IPS-NIHi7 (cell line): ENCODE results near the gene FBXL14.

ENCODE experiments used
- DNase-seq: peaks from one replicate; pipeline ENCODE4 v3.0.0; 2012; ENCODE audit warnings: mixed read lengths; ENCODE audit errors: extremely low spot score

FBXL14 gene

DNA sequence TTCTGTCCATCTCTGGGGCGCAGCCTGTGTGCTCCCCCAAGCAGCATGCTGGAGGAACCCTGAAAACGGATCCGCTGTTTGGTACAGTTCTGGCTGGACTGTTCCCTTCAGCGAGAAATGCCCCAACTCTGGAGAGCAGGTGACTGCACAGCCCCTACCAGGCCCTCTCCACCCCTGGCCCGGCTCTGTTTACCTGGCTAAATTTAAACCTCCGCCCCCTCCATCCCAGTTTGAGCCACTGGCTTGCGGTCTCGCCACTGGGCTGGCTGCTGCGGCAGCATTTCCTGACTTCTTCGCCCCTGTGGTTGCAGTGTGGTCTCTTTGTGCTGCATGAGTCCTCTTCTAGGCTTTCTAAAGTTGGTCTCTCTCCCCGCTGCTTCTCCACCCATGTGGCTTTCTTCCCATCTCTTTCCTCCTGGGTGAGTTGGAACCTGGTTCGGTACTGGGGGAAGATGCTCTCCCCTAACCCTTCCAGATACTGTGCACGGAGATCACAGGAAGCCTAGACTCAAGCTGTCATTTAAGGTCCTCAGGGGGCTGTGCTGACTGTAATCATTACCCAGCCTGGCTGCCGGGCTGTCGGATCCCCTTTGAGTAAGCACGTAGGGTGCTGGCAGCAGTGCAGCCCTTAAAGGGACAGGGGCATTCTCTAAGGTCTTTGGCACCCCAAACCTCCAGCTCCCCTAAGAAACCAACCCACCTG lies 60.6 kb downstream of the FBXL14 start:
- DNase-seq: no peak

DNA sequence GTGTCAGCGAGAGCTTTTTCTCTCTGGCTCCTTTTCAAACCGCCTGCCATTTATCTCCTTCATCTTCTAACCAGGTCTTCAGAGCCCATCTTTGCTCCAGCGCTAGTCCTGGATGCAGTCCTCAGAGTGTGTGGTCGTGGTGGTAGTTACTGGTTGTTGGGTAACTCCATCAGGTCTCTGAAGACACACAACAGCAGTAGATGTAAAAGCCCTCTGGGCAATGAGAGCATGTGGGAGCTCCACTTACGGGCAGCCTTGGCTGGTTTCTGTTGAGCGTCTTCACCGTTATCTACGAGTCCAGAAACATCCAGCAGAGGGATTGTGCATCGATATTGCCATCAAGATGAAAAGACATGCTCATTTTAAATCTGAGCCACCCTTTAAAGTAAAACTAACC lies 61.2 kb downstream of the FBXL14 start:
- DNase-seq: no peak

DNA sequence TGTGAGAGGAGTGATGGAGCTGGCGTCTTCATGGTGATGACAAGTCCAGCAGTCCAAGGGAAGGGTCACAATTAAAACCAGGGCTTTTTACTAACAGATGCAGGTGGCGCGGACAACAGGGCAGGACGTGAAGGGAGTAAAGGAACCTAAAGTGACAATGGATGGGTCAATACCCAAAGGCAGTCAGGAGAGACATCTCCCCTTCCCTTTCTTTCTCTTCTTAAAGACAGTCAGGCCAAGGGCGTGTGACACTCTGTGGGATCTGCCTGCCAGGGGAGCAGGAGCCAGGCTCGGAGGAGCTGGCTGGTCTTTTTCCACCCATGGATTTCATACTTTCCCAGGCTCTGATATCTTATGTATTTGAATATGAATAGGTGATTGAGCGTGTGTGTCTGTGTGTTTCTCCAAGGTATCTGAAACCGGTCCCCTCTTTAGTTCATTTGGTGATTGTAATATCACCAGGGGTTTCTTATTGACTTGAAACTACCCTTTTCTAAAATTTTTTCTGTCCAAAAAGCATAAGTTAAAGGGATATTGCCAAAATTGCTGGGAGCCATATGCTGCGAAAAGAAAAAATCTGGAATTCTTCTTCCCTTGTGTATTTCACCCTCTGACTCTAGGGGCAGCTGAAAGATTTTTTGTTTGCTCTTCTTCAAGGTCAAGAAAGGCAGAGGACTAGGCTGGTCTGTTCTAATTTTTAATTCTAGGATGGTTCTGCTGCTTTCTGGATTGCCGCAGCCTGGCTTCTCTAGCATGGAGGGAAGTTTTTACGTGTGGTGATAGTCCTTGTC lies 61.8 kb downstream of the FBXL14 start:
- no peak for DNase-seq

DNA sequence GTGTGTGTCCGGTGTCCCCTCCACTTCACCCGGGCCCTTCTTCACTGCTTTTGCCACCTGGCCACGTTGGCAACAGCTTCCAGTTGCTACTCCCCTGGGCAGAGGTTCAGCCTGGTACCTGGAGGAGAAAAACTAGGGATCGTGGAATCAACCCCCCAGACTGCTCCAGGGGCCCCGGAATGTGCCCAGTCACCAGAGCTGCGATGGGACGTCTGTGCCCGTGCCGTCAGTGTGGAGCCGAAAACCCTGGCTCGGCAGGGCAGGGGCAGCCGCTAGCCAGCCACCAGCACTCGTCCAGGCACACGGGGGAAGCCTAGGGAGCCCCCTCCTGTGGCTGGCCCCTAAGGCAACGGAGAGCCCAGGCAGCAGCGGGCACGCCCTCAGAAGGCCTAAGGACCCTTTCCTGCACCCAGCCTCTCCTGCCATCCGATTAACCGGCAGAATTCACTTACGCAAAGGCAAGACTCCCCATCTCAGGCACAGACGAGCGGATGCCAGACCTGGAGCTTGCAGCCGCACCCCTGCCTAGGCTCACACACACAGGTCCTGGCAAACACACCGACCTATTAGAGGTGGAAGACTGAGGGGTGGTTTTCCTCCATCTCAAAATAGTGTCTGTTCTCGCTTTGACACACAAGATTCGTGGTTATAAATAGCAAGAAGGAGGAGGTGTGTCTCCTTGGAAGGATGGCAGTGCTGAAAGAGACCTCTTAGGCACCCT lies 62.6 kb downstream of the FBXL14 start:
- DNase-seq: no peak

DNA sequence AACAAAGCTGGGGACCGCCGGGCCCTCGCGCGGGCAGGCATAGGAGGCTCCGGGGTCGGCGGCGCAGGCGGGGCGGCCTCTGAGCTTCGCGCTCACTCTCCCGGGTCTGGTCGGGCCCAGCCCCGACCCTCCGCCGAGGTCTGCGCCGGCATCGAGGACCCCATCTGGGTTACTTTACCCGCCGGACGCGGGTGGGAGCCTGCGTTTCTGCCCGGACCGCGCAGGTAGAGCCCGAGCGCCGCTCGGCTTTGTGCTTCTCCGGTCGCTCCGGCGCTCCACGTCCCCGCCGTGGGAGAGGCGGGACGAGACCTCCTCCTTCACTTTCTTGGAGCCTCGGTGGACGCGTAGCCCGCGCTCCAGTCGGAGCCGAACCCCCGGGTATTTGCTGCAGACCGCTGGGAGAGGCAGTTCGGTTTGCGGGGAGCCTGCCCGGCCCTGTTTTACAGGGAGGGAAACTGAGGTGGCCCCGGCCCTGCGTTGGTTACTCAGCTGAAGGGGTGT lies 63.2 kb downstream of the FBXL14 start:
- DNase-seq: peak; percentile 48

DNA sequence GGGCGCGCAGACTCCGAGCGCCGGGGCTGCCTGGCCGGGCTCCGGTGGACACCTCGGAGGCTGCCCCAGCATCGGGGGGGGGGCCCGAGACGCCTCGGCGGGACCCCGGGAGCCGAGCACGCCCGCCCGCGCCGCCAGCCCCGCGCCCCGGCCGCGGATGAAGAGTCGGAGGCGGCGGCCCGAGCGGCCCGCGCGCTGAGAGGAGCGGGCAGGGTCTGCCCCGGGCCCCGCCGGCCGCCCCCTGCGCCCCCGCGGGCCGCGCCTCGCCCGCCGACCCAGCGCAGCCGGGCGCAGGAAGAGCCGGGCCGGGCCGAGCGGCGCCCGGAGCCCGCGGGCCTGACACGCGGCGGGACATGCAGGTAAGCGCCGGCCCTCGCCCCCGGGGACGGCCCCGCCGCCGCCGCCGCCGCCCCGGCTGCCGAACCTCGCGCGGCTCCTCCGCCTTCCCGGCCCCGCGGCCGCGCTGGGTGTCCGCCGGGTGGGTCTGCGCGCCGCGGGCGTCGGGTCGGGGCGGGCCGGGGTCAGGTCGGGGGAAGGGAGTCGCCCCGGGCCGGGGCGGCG lies 63.7 kb downstream of the FBXL14 start:
- DNase-seq: peak; percentile 38

DNA sequence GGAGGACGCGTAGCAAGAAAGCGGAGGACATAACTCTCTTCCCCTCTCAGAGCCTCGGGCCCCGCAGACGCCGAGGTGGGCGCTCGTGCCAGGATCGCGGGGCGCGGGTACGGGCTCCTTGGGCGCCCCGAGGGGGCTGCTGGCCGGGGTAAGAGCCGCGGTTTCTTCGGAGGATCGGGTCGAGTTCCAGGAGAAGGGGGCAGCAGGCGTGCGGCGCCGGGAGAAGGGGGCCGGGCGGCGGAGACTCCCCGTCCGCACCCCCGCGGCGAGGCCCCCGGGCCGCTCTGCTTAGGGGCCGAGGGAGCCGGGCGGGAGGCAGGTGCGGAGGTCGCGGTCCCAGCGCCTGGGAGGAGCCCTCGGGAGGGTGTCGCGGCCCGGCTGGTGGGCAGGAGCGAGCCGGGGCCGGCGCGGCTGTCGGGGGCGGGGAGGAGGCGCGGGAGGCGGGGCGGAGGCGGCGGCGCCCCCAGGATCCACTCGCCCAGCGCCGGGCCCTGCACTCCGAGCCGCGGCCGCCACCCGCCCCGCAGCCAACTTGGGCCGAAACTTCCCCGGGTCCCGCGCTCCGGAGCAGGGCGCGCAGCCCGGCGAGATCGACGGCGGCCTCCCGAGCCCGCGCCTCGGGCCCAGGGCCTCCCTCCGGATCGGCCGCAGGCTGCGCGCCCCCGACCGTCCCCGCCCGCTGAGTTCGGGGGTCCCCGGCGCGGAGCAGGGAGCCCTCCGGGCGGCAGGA lies 64.4 kb downstream of the FBXL14 start:
- DNase-seq: peak; percentile 51

DNA sequence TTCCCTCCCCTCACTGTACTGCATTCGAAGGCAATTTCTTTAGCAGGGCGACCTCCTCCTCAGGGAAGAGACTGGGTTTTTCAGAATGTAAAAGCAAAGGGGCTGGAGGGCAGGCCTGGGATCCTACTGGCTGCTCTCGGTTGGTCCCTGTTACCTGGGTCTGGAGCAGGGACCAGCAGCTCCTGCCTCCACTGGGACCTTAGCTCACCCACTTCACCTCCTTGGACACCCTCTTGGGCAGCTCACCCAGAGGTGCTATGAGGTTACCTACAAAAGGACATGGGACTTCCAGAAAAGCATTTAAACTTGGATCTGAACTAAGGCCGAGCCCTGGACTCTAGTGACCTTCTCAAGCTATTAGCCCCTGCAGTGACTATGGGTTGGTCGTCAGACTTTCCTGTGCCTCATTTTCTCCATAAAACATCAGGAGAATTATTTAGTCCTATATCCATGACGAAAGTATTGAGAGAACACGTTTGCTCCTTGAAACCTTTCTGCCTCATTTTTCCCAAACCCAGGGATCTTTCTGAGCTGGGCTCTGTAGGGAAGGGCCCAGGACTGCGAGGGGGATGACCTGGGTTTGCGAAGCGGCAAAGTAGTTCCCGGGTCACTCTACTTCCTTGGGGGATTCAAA lies 65.0 kb downstream of the FBXL14 start:
- DNase-seq: peak; percentile 11

DNA sequence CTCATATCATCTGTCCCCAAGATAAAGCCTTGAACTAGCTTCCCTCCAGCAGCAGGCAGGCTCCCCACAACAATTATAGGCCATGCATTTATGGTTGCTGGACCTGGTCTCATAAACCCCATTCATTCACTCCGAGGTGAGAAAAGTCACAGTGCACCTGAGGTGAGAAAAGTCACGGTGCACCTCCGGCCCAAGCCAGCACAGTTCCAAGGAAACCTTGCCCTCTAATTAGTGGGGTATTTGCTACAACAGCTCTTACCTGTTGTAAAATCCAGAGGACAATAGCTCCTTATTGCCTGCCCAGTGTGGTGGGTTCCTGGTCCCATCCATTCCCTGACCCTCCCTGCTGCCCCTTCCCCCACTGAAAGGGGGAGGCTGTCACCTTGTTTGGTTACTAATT lies 65.6 kb downstream of the FBXL14 start:
- DNase-seq: no peak

DNA sequence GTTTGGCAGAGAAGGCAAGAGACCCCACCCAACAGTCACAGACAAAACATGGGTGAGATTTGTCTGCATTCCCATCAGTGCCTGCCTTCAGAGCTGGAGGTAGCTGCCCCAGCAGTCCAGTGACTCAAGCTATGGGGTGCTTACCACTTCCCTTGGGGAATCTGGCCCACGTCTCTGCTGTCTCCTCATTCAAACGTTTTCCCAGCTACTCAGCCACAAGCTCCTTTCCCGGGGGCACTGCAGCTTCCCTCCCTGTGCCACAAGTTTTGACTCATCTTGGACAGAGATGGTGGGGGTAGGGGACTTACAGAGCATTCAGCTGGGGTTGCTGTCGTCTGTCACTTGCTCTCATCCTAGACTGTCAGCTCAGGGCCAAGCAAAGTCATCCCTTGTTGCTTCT lies 66.6 kb downstream of the FBXL14 start:
- DNase-seq: peak; percentile 4

DNA sequence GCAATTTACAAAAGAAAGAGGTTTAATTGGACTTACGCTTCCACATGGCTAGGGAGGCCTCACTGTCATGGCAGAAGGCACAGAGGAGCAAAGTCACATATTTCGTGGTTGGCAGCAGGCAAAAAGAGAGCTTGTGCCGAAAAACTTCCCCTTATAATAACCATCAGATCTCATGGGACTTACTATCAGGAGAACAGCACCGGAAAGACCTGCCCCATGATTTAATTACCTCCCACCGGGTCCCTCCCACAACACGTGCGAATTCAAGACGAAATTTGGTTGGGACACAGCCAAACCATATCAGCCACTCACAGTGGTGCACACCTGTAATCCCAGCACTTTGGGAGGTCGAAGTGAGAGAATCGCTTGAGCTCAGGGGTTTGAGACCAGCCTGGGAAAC lies 68.5 kb downstream of the FBXL14 start:
- DNase-seq: no peak

DNA sequence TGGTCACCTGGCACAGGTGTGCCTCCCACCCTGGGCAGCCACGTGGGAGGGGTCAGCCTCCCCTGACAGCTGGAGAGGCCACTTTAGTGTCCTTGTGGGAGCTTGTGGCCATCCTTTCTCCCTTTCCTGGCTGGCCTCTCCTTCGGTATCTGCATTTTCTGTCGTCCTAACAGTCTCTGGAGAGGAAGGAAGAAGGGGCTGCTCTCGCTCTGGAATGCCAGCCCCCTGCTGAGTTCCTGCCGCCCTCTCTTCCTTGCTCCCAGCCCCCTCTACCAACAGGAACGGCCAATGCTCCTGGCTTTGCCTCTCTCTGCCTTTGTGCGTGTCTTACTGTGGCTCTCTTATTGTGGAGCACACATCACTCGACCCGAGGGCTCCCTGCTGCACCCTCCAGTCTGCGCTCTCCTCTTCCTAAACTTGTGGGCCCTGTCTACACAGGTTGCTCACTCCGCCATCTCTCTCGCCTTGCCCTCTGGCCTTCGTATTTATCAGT lies 70.8 kb downstream of the FBXL14 start:
- DNase-seq: peak; percentile 72

DNA sequence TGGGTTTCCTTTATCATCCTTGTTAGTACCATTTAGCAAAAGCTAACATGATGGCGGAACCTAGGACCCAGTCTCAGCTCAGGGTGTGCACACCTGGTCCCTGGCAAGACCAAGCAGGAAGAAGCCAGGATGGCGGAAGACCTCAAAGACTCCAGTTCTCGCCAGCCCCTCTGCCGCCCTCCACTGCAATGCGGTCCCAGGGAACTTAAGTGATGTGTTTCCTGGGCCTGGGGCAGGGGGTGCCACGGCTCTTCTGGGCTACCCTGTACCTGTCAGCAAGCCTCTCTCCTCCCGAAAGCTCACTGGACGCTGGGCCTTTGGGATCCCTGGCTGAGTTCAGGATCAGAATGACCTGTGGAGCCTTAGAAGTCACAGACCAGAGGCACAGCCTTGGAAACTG lies 71.3 kb downstream of the FBXL14 start:
- DNase-seq: no peak

DNA sequence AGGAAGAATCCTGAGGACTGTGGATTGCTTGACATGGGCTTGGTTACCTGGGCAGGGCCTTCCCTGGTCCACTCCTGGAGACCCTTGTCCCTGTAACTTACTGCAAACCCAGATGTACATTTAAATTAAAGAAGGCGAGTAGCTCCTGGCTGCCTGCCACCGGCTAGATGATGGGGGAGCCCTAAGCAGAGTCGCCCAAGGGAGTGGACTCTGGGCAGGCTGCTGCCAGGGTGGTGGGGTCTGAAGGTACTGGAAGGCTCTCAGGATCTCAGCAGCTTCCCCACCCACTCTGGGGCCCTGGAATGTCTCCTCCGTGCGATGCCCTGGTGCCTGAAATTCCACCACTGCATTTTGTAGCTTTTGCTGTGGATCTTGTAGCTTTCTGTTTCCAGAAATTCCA lies 74.7 kb downstream of the FBXL14 start:
- DNase-seq: no peak

DNA sequence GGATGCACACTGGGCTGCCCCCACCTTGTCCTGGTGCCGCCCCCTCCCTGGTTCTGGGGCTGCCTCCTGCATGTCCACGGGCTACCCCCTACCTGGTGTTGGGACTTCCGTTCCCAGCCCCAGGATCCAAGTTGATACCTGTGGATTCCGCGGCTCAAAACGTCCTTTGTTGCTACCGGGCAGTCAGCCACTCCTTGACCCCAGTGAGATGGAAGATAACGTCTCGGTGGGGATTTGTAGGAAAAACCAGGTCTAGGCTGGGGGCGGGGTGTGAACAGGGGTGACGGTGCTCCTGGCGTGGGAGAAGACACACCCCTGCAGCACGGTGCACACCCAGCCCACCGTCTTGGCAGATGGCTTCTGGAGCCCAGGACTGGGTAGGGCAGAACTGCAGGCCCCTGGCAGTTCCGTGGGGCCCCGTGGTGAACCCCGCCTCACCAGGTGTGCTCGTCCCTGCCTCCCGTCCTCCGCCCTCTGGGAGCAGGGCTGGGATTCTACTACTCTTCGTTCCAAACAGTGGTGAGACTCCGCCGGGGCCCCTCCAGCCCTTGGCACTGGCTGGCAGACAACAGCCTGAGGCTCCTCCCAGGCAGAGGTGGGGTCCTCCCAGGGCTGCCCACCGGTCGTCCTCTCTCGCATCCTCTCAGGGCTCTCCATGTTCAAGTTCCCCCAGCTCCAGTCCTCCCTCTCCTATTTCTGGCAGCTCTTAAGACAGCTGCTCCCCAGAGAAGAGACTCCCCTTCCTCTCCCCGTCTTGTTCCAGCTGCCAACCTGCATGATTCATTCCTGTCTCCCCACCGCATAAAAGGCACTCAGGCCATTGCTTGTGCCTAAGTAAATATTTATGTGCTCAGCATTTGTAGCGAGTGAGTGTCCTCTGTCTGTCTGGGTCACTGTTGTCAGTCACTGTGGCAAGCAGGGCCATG lies 75.5 kb downstream of the FBXL14 start:
- no peak for DNase-seq

DNA sequence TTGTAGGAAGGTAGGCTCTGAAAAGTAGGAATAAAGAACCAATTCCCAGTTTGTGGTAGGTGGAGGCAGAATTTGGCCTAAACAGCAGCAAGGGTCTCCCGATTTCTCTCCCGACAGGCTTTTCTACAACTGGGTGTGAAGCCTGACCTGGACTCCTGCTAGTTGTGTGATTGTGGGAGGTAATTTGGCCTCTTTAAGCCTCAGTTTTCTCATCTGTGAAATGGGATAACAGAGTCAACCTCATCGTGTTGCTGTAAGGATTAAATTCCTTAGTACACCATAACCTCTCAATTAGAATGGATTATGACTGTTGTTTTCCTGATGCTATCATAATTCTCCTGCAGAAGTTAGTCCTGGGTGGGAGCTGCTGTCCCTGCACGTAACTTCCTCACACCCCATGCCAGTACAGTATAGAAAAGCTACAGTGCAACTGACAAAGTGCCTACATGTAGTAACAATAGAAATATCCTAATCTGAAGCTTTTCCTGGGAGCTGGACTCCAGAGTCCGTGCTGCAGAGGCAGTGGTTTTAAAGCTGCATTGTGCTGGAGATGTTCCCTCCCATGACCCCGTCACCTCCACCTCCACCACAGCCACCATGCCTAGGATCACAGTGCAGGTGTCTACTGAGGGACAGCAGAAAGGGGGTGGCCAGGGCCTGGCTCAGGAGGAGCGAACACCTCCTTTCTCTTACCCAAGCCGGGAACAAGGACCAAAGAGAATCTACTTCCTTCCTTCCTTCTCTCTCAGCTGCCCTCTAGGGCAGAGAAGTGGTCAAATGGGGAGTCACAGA lies 76.5 kb downstream of the FBXL14 start:
- DNase-seq: no peak

DNA sequence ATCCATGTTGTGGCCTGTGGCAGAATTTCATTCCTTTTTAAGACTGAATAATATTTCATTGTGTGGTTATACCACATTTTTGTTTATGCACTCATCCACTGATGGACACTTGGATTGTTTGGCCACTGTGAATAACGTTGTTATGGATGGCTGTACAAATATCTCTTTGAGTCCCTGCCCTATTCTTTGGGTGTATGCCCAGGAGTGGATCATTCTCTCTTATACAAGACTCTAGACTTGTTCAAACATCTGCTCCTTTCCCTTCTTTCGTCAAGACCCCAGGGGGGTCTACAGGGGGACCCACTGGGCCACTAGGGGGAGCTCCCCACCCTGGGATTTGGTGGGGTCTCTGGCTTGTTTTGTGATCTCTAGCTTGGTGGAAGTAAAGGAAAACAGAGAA lies 77.4 kb downstream of the FBXL14 start:
- DNase-seq: peak; percentile 69
